ENCODE data around the gene RASL12.
"Not testable (repeated sequence)": the region's sequence is repeated elsewhere in the genome, so short reads cannot be mapped to it uniquely, and the experiment has no call there.

The RASL12 gene

GRCh38 chr15:65049418-65049840, 18.4 kb downstream of the RASL12 start:
- Histone ChIP-seq H3K9me3 (ENCODE audit: control insufficient read depth in 1 of 2, low read length in 2 of 2) (no peaks in the 10 kb centered on the region), H3K4me1 (ENCODE audit: control insufficient read depth in 1 of 2, insufficient read depth in 2 of 2, low read length in 2 of 2) (peaks cover under 1 to 23% of the 10 kb centered on the region in 2 donors), H3K27ac (ENCODE audit: low read length) (no peak overlapping the region), H3K36me3 (ENCODE audit: control insufficient read depth in 1 of 2, insufficient read depth in 2 of 2, low read length in 2 of 2) (peaks cover 0 to 6% of the 10 kb centered on the region in 2 donors), H3K4me3 (ENCODE audit: low read depth in 1 of 2, low read length in 2 of 2) (peak overlapping the region; percentile 37 to 53), H3K27me3 (ENCODE audit: low read depth, low read length) (no peaks in the 10 kb centered on the region)

GRCh38 chr15:65048241-65048640, 19.6 kb downstream of the RASL12 start:
- Histone ChIP-seq H3K4me3 (ENCODE audit: low read depth in 1 of 2, low read length in 2 of 2) (no peak overlapping the region), H3K9me3 (ENCODE audit: control insufficient read depth in 1 of 2, low read length in 2 of 2) (no peaks in the 10 kb centered on the region), H3K4me1 (ENCODE audit: control insufficient read depth in 1 of 2, insufficient read depth in 2 of 2, low read length in 2 of 2) (peaks cover 2 to 21% of the 10 kb centered on the region in 2 donors), H3K36me3 (ENCODE audit: control insufficient read depth in 1 of 2, insufficient read depth in 2 of 2, low read length in 2 of 2) (peaks cover 0 to under 1% of the 10 kb centered on the region in 2 donors), H3K27ac (ENCODE audit: low read length) (no peak overlapping the region), H3K27me3 (ENCODE audit: low read depth, low read length) (no peaks in the 10 kb centered on the region)

GRCh38 chr15:65044724-65045481, 22.9 kb downstream of the RASL12 start, which contains the start of gene SLC51B:
Gene SLC51B, plus strand, starts transcription at chr15:65045387. Its CDS starts 4,618 bp downstream, at chr15:65050005.
- H3K27ac ChIP-seq (ENCODE audit: low read length) = peak within 1 kb of the TSS; percentile 4
- H3K27me3 ChIP-seq (ENCODE audit: low read depth, low read length) = no peaks in the 10 kb centered on the region
- peaks cover 5 to 17% of the 10 kb centered on the region in 2 donors for H3K4me1 ChIP-seq (ENCODE audit: control insufficient read depth in 1 of 2, insufficient read depth in 2 of 2, low read length in 2 of 2)
- H3K36me3 ChIP-seq (ENCODE audit: control insufficient read depth in 1 of 2, insufficient read depth in 2 of 2, low read length in 2 of 2) = no peaks in the 10 kb centered on the region
- H3K9me3 ChIP-seq (ENCODE audit: control insufficient read depth in 1 of 2, low read length in 2 of 2) = no peaks in the 10 kb centered on the region
- peak within 1 kb of the TSS in 1 of 2 donors; percentile 8 for H3K4me3 ChIP-seq (ENCODE audit: low read depth in 1 of 2, low read length in 2 of 2)

GRCh38 chr15:65044218-65044617, 23.6 kb downstream of the RASL12 start:
- H3K4me1 ChIP-seq (ENCODE audit: control insufficient read depth in 1 of 2, insufficient read depth in 2 of 2, low read length in 2 of 2) = peaks cover 5 to 10% of the 10 kb centered on the region in 2 donors
- not testable (repeated sequence) for H3K4me3 ChIP-seq (ENCODE audit: low read depth in 1 of 2, low read length in 2 of 2); H3K9me3 ChIP-seq (ENCODE audit: control insufficient read depth in 1 of 2, low read length in 2 of 2); H3K36me3 ChIP-seq (ENCODE audit: control insufficient read depth in 1 of 2, insufficient read depth in 2 of 2, low read length in 2 of 2); H3K27ac ChIP-seq (ENCODE audit: low read length); H3K27me3 ChIP-seq (ENCODE audit: low read depth, low read length)

- Histone ChIP-seq H3K36me3 (ENCODE audit: control insufficient read depth in 1 of 2, insufficient read depth in 2 of 2, low read length in 2 of 2) (no peaks in the 10 kb centered on the region), H3K4me3 (ENCODE audit: low read depth in 1 of 2, low read length in 2 of 2) (no peak overlapping the region), H3K9me3 (ENCODE audit: control insufficient read depth in 1 of 2, low read length in 2 of 2) (no peaks in the 10 kb centered on the region), H3K4me1 (ENCODE audit: control insufficient read depth in 1 of 2, insufficient read depth in 2 of 2, low read length in 2 of 2) (peaks cover 4 to 5% of the 10 kb centered on the region in 2 donors), H3K27ac (ENCODE audit: low read length) (peak overlapping the region; percentile 51), H3K27me3 (ENCODE audit: low read depth, low read length) (no peaks in the 10 kb centered on the region)
These were observed 24.9 kb downstream of the RASL12 start for GRCh38 chr15:65042776-65043327.

- H3K27me3 ChIP-seq (ENCODE audit: low read depth, low read length) = no peaks in the 10 kb centered on the region
- no peak overlapping the region for H3K4me3 ChIP-seq (ENCODE audit: low read depth in 1 of 2, low read length in 2 of 2)
- H3K36me3 ChIP-seq (ENCODE audit: control insufficient read depth in 1 of 2, insufficient read depth in 2 of 2, low read length in 2 of 2) = no peaks in the 10 kb centered on the region
- H3K27ac ChIP-seq (ENCODE audit: low read length) = no peak overlapping the region
- no peaks in the 10 kb centered on the region for H3K9me3 ChIP-seq (ENCODE audit: control insufficient read depth in 1 of 2, low read length in 2 of 2)
- H3K4me1 ChIP-seq (ENCODE audit: control insufficient read depth in 1 of 2, insufficient read depth in 2 of 2, low read length in 2 of 2) = peaks cover 0 to 5% of the 10 kb centered on the region in 2 donors
These were observed 26.0 kb downstream of the RASL12 start for GRCh38 chr15:65041787-65042186.

- Histone ChIP-seq H3K4me3 (ENCODE audit: low read depth in 1 of 2, low read length in 2 of 2) (no peak overlapping the region), H3K4me1 (ENCODE audit: control insufficient read depth in 1 of 2, insufficient read depth in 2 of 2, low read length in 2 of 2) (peaks cover 0 to 5% of the 10 kb centered on the region in 2 donors), H3K36me3 (ENCODE audit: control insufficient read depth in 1 of 2, insufficient read depth in 2 of 2, low read length in 2 of 2) (no peaks in the 10 kb centered on the region), H3K9me3 (ENCODE audit: control insufficient read depth in 1 of 2, low read length in 2 of 2) (no peaks in the 10 kb centered on the region), H3K27me3 (ENCODE audit: low read depth, low read length) (no peaks in the 10 kb centered on the region), H3K27ac (ENCODE audit: low read length) (no peak overlapping the region)
These were observed 27.3 kb downstream of the RASL12 start for GRCh38 chr15:65040461-65040860.

GRCh38 chr15:65038836-65039235, 29.0 kb downstream of the RASL12 start:
- Histone ChIP-seq H3K36me3 (ENCODE audit: control insufficient read depth in 1 of 2, insufficient read depth in 2 of 2, low read length in 2 of 2) (no peaks in the 10 kb centered on the region), H3K27me3 (ENCODE audit: low read depth, low read length) (no peaks in the 10 kb centered on the region), H3K27ac (ENCODE audit: low read length) (no peak overlapping the region), H3K4me3 (ENCODE audit: low read depth in 1 of 2, low read length in 2 of 2) (no peak overlapping the region), H3K9me3 (ENCODE audit: control insufficient read depth in 1 of 2, low read length in 2 of 2) (no peaks in the 10 kb centered on the region), H3K4me1 (ENCODE audit: control insufficient read depth in 1 of 2, insufficient read depth in 2 of 2, low read length in 2 of 2) (peaks cover 0 to 5% of the 10 kb centered on the region in 2 donors)

- Histone ChIP-seq H3K36me3 (ENCODE audit: control insufficient read depth in 1 of 2, insufficient read depth in 2 of 2, low read length in 2 of 2) (no peaks in the 10 kb centered on the region), H3K4me3 (ENCODE audit: low read depth in 1 of 2, low read length in 2 of 2) (no peak overlapping the region), H3K9me3 (ENCODE audit: control insufficient read depth in 1 of 2, low read length in 2 of 2) (no peaks in the 10 kb centered on the region), H3K4me1 (ENCODE audit: control insufficient read depth in 1 of 2, insufficient read depth in 2 of 2, low read length in 2 of 2) (peaks cover 0 to 4% of the 10 kb centered on the region in 2 donors), H3K27ac (ENCODE audit: low read length) (no peak overlapping the region), H3K27me3 (ENCODE audit: low read depth, low read length) (no peaks in the 10 kb centered on the region)
These were observed 29.4 kb downstream of the RASL12 start for GRCh38 chr15:65038428-65038827.

- Histone ChIP-seq H3K36me3 (ENCODE audit: control insufficient read depth in 1 of 2, insufficient read depth in 2 of 2, low read length in 2 of 2) (no peaks in the 10 kb centered on the region), H3K9me3 (ENCODE audit: control insufficient read depth in 1 of 2, low read length in 2 of 2) (no peaks in the 10 kb centered on the region), H3K27ac (ENCODE audit: low read length) (no peak overlapping the region)
These were observed 30.5 kb downstream of the RASL12 start for GRCh38 chr15:65037309-65037708.

GRCh38 chr15:65034719-65035118, 33.1 kb downstream of the RASL12 start:
- H3K4me3 ChIP-seq (ENCODE audit: low read depth in 1 of 2, low read length in 2 of 2) = no peak overlapping the region
- no peaks in the 10 kb centered on the region for H3K4me1 ChIP-seq (ENCODE audit: control insufficient read depth in 1 of 2, insufficient read depth in 2 of 2, low read length in 2 of 2)
- no peak overlapping the region for H3K27ac ChIP-seq (ENCODE audit: low read length)
- H3K36me3 ChIP-seq (ENCODE audit: control insufficient read depth in 1 of 2, insufficient read depth in 2 of 2, low read length in 2 of 2) = no peaks in the 10 kb centered on the region
- no peaks in the 10 kb centered on the region for H3K27me3 ChIP-seq (ENCODE audit: low read depth, low read length)
- H3K9me3 ChIP-seq (ENCODE audit: control insufficient read depth in 1 of 2, low read length in 2 of 2) = no peaks in the 10 kb centered on the region

More at GRCh38 chr15:65037309-65037708, 30.5 kb downstream of the RASL12 start:
- no peak overlapping the region for H3K4me3 ChIP-seq (ENCODE audit: low read depth in 1 of 2, low read length in 2 of 2)
- H3K27me3 ChIP-seq (ENCODE audit: low read depth, low read length) = no peaks in the 10 kb centered on the region
- H3K4me1 ChIP-seq (ENCODE audit: control insufficient read depth in 1 of 2, insufficient read depth in 2 of 2, low read length in 2 of 2) = no peaks in the 10 kb centered on the region

All from muscle layer of duodenum (tissue), 2 donors.